H54 (cell line): Measurements from ENCODE around the gene BEX3.

Experiments used
- DNase-seq: peaks from one replicate; pipeline ENCODE4 v3.0.0; 2011; ENCODE audit warnings: low spot score, mixed read lengths; ENCODE audit not compliant: insufficient read length
- FAIRE-seq: peaks from 3 replicates; lab custom pipeline; 2011; peaks lifted over from hg19 to GRCh38; lab: Jason Lieb, UNC
- POLR2A ChIP-seq: IDR thresholded peaks from 2 replicates; pipeline ENCODE4 v1.6.1; 2011; ENCODE audit warnings: low read depth, mild to moderate bottlenecking, low read length

Gene BEX3

GRCh38 chrX:103423955-103424638 lies 47.8 kb downstream of the BEX3 start:
- FAIRE-seq (no peak), DNase-seq (no peak)
- no peak for TF ChIP-seq POLR2A
